GM12878 (cell line): Measurements from ENCODE around the gene RCOR1. TPM values are rescaled to one million over a fixed set of nuclear protein-coding genes. Genes with fewer than 3 reads are reported as not detected.

Source experiments
- BCL11A ChIP-seq: IDR thresholded peaks from 2 replicates; pipeline ENCODE4 v1.6.1; 2011; ENCODE audit warnings: low read depth, low read length
- EGR1 ChIP-seq, 2 experiments: IDR thresholded peaks; 1 replicate in 1 of 2; 2 replicates in 1 of 2; pipeline ENCODE4 v1.6.1; 2011 to 2012; ENCODE audit warnings: low read depth in 2 of 2, low read length in 2 of 2, borderline replicate concordance in 1 of 2, mild to moderate bottlenecking in 1 of 2, moderate library complexity in 1 of 2
- FOXM1 ChIP-seq: IDR thresholded peaks from 2 replicates; pipeline ENCODE4 v1.6.1; 2012; ENCODE audit warnings: low read depth, mild to moderate bottlenecking, inconsistent platforms, low read length, moderate library complexity
- HDAC2 ChIP-seq: fragments of 200-600 bp; sonication (generic); IDR thresholded peaks from 2 replicates; pipeline ENCODE4 v1.6.1; 2017
- KLF5 ChIP-seq: fragments of 450-650 bp; IDR thresholded peaks from 2 replicates; pipeline ENCODE4 v1.6.1; 2014; ENCODE audit warnings: mild to moderate bottlenecking; ENCODE audit not compliant: partially characterized antibody
- PAX5 ChIP-seq: IDR thresholded peaks from 2 replicates; pipeline ENCODE4 v1.6.1; 2011; ENCODE audit warnings: low read depth, low read length, borderline replicate concordance
- RFX5 ChIP-seq: IDR thresholded peaks from 2 replicates; pipeline ENCODE4 v1.6.1; 2011; ENCODE audit warnings: low read depth, low read length, improper control_type of control experiment
- SIX5 ChIP-seq: IDR thresholded peaks from 2 replicates; pipeline ENCODE4 v1.6.1; 2011; ENCODE audit warnings: mild to moderate bottlenecking, low read depth, low read length, moderate library complexity; ENCODE audit not compliant: severe bottlenecking
- polyA plus RNA-seq, 11 experiments: library from polyadenylated mRNA; depleted of rRNA in 4 of 11; unstranded in 6 of 11; stranded (reverse) in 5 of 11; fragments of >200 nt; fragmentation: Nextera tagmentation in 4 of 11; fragmentation: Illumina TruSeq in 1 of 11; extraction: Ambion mirVana in 4 of 11; extraction: Trizol in 1 of 11; gene quantifications; 1 replicate in 1 of 11; 2 replicates in 10 of 11; pipeline versions ENCODE4 v1.2.1 to v1.2.3, GENCODE V29; 2011 to 2016; ENCODE audit warnings: inconsistent platforms in 2 of 11, missing spikeins in 2 of 11, low read depth in 1 of 11
- total RNA-seq, 4 experiments: library from RNA; depleted of rRNA in 3 of 4; stranded (reverse); fragments of >200 nt in 3 of 4; fragmentation: Illumina TruSeq in 1 of 4; extraction: Trizol in 1 of 4; gene quantifications; 2 replicates each; pipeline versions ENCODE4 v1.2.1 to v1.2.3, GENCODE V29; 2013 to 2021
- TF ChIP-seq, protein P1 (sequence below): fragments of 450-650 bp; formaldehyde crosslinking; IDR thresholded peaks from 2 replicates; pipeline ENCODE4 v1.4.0; 2020; ENCODE audit warnings: mild to moderate bottlenecking, moderate library complexity
- TF ChIP-seq, protein P2 (sequence below): fragments of 450-650 bp; IDR thresholded peaks from 2 replicates; pipeline ENCODE4 v1.6.1; 2017; ENCODE audit warnings: borderline replicate concordance
- TF ChIP-seq, protein P3 (sequence below): fragments of 450-650 bp; formaldehyde crosslinking; IDR thresholded peaks from 2 replicates; pipeline ENCODE4 v1.4.0; 2022; ENCODE audit warnings: mild to moderate bottlenecking, moderate library complexity
- TF ChIP-seq, protein P4 (sequence below): fragments of 450-650 bp; IDR thresholded peaks from 2 replicates; pipeline ENCODE4 v1.6.1; 2016; ENCODE audit warnings: mild to moderate bottlenecking
- TF ChIP-seq, protein P5 (sequence below): fragments of 450-650 bp; IDR thresholded peaks from 2 replicates; pipeline ENCODE4 v1.6.1; 2017; ENCODE audit warnings: mild to moderate bottlenecking, moderate library complexity

Gene RCOR1
- total and polyA plus RNA-seq, 10 of the 15 experiments (the other 5 are each of a cell fraction or from before 2014, with no cell fraction given): 1.6 to 12.2 (median 4.4) TPM

DNA sequence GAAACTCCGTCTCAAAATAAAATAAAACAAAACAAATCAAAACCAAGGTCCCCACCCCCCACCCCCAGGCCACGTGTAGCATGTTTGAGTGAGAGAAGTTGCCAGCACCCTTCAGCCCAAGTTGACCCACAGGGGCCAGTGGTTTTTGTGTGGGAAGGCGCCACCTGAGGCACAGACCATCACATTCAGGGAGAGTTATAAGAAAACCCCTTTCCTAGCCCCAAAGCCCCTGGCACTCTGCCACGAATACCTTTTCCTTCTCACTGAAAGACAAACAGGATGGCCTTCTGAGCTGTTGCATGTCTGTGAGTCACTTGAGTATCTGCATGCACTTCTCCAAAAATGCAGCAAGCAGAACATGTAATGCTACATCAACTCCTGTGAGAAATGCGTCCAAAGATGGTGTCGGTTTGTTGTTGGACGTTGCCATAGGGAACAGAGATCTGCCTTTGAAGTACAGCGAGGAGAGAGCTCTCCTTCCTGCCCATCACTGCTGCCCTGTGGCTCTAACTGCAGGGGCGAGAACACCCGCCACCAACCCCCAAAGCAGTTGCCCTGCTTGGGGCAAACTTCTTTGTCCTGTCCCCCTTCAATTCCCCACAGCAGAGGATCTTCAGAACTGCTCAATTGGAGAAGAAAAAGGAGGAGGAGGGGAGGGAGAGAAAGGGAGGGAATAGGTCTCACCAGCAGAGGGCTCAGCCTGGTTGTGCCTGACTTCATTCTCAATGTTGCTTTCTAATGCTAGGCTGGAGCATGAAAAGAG lies 182.1 kb downstream of the RCOR1 start (continued):
- TF ChIP-seq, protein P1, sequence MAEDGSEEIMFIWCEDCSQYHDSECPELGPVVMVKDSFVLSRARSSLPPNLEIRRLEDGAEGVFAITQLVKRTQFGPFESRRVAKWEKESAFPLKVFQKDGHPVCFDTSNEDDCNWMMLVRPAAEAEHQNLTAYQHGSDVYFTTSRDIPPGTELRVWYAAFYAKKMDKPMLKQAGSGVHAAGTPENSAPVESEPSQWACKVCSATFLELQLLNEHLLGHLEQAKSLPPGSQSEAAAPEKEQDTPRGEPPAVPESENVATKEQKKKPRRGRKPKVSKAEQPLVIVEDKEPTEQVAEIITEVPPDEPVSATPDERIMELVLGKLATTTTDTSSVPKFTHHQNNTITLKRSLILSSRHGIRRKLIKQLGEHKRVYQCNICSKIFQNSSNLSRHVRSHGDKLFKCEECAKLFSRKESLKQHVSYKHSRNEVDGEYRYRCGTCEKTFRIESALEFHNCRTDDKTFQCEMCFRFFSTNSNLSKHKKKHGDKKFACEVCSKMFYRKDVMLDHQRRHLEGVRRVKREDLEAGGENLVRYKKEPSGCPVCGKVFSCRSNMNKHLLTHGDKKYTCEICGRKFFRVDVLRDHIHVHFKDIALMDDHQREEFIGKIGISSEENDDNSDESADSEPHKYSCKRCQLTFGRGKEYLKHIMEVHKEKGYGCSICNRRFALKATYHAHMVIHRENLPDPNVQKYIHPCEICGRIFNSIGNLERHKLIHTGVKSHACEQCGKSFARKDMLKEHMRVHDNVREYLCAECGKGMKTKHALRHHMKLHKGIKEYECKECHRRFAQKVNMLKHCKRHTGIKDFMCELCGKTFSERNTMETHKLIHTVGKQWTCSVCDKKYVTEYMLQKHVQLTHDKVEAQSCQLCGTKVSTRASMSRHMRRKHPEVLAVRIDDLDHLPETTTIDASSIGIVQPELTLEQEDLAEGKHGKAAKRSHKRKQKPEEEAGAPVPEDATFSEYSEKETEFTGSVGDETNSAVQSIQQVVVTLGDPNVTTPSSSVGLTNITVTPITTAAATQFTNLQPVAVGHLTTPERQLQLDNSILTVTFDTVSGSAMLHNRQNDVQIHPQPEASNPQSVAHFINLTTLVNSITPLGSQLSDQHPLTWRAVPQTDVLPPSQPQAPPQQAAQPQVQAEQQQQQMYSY (CRISPR knock-in tag): no peak
- TF ChIP-seq FOXM1 (no peak), RFX5 (no peak), HDAC2 (no peak), PAX5 (peak; percentile 38; the same call in 1 of the 2 replicates), EGR1 (IDR thresholded peaks at IDR 0.05; ENCODE audit: borderline replicate concordance in 1 of 2, low read depth in 2 of 2, low read length in 2 of 2) (no peak), BCL11A (no peak), SIX5 (no peak), KLF5 (no peak)
- TF ChIP-seq, protein P2, sequence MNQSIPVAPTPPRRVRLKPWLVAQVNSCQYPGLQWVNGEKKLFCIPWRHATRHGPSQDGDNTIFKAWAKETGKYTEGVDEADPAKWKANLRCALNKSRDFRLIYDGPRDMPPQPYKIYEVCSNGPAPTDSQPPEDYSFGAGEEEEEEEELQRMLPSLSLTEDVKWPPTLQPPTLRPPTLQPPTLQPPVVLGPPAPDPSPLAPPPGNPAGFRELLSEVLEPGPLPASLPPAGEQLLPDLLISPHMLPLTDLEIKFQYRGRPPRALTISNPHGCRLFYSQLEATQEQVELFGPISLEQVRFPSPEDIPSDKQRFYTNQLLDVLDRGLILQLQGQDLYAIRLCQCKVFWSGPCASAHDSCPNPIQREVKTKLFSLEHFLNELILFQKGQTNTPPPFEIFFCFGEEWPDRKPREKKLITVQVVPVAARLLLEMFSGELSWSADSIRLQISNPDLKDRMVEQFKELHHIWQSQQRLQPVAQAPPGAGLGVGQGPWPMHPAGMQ: no peak
- TF ChIP-seq, protein P3, sequence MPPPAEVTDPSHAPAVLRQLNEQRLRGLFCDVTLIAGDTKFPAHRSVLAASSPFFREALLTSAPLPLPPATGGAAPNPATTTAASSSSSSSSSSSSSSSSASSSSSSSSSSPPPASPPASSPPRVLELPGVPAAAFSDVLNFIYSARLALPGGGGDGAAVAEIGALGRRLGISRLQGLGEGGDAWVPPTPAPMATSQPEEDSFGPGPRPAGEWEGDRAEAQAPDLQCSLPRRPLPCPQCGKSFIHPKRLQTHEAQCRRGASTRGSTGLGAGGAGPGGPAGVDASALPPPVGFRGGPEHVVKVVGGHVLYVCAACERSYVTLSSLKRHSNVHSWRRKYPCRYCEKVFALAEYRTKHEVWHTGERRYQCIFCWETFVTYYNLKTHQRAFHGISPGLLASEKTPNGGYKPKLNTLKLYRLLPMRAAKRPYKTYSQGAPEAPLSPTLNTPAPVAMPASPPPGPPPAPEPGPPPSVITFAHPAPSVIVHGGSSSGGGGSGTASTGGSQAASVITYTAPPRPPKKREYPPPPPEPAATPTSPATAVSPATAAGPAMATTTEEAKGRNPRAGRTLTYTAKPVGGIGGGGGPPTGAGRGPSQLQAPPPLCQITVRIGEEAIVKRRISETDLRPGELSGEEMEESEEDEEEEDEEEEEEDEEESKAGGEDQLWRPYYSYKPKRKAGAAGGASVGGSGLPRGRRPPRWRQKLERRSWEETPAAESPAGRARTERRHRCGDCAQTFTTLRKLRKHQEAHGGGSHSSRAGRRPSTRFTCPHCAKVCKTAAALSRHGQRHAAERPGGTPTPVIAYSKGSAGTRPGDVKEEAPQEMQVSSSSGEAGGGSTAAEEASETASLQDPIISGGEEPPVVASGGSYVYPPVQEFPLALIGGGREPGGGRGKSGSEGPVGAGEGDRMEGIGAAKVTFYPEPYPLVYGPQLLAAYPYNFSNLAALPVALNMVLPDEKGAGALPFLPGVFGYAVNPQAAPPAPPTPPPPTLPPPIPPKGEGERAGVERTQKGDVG (CRISPR knock-in tag): no peak
- TF ChIP-seq, protein P4, sequence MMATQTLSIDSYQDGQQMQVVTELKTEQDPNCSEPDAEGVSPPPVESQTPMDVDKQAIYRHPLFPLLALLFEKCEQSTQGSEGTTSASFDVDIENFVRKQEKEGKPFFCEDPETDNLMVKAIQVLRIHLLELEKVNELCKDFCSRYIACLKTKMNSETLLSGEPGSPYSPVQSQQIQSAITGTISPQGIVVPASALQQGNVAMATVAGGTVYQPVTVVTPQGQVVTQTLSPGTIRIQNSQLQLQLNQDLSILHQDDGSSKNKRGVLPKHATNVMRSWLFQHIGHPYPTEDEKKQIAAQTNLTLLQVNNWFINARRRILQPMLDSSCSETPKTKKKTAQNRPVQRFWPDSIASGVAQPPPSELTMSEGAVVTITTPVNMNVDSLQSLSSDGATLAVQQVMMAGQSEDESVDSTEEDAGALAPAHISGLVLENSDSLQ: peak; percentile 87
- TF ChIP-seq, protein P5, sequence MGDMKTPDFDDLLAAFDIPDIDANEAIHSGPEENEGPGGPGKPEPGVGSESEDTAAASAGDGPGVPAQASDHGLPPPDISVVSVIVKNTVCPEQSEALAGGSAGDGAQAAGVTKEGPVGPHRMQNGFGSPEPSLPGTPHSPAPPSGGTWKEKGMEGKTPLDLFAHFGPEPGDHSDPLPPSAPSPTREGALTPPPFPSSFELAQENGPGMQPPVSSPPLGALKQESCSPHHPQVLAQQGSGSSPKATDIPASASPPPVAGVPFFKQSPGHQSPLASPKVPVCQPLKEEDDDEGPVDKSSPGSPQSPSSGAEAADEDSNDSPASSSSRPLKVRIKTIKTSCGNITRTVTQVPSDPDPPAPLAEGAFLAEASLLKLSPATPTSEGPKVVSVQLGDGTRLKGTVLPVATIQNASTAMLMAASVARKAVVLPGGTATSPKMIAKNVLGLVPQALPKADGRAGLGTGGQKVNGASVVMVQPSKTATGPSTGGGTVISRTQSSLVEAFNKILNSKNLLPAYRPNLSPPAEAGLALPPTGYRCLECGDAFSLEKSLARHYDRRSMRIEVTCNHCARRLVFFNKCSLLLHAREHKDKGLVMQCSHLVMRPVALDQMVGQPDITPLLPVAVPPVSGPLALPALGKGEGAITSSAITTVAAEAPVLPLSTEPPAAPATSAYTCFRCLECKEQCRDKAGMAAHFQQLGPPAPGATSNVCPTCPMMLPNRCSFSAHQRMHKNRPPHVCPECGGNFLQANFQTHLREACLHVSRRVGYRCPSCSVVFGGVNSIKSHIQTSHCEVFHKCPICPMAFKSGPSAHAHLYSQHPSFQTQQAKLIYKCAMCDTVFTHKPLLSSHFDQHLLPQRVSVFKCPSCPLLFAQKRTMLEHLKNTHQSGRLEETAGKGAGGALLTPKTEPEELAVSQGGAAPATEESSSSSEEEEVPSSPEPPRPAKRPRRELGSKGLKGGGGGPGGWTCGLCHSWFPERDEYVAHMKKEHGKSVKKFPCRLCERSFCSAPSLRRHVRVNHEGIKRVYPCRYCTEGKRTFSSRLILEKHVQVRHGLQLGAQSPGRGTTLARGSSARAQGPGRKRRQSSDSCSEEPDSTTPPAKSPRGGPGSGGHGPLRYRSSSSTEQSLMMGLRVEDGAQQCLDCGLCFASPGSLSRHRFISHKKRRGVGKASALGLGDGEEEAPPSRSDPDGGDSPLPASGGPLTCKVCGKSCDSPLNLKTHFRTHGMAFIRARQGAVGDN: peak; percentile 38
